ENCODE data around the gene FAHD1.

Gene FAHD1

GRCh38 chr16:1818204-1818872, 8.7 kb upstream of the FAHD1 start:
- DNase-seq = no peak

GRCh38 chr16:1818873-1819525, 8.0 kb upstream of the FAHD1 start:
- DNase-seq = no peak

GRCh38 chr16:1819611-1820010, 7.4 kb upstream of the FAHD1 start:
- DNase-seq = no peak

GRCh38 chr16:1820096-1820945, 6.7 kb upstream of the FAHD1 start:
- DNase-seq = no peak

- DNase-seq = no peak
Measured at GRCh38 chr16:1820946-1821290, 6.1 kb upstream of the FAHD1 start.

GRCh38 chr16:1821861-1822611, 5.0 kb upstream of the FAHD1 start:
- DNase-seq = no peak

- no peak for DNase-seq
Measured at GRCh38 chr16:1822801-1823200, 4.2 kb upstream of the FAHD1 start.

GRCh38 chr16:1823821-1824220, 3.2 kb upstream of the FAHD1 start:
- DNase-seq = no peak

- DNase-seq = no peak
Measured at GRCh38 chr16:1825381-1825863, 1.6 kb upstream of the FAHD1 start.

GRCh38 chr16:1825864-1826690, 929 bp upstream of the FAHD1 start:
- DNase-seq = no peak

GRCh38 chr16:1828645-1829410, 1.8 kb downstream of the FAHD1 start:
- no peak for DNase-seq

- no peak for DNase-seq
Measured at GRCh38 chr16:1830213-1830612, 3.2 kb downstream of the FAHD1 start.

GRCh38 chr16:1831186-1832075, 4.4 kb downstream of the FAHD1 start:
- DNase-seq = no peak

GRCh38 chr16:1832838-1833454, 5.9 kb downstream of the FAHD1 start:
- peak; percentile 93 for DNase-seq

- no peak for DNase-seq
Measured at GRCh38 chr16:1834096-1834495, 7.1 kb downstream of the FAHD1 start.

- DNase-seq = no peak
Measured at GRCh38 chr16:1839554-1839953, 12.5 kb downstream of the FAHD1 start.

GRCh38 chr16:1845985-1846384, 19.0 kb downstream of the FAHD1 start:
- DNase-seq = no peak

- DNase-seq = no peak
Measured at GRCh38 chr16:1846416-1846815, 19.4 kb downstream of the FAHD1 start.

GRCh38 chr16:1850981-1851380, 24.0 kb downstream of the FAHD1 start:
- DNase-seq = no peak

- no peak for DNase-seq
Measured at GRCh38 chr16:1851793-1852192, 24.8 kb downstream of the FAHD1 start.
